Measurements from ENCODE around the gene EXPH5.

The EXPH5 gene

DNA sequence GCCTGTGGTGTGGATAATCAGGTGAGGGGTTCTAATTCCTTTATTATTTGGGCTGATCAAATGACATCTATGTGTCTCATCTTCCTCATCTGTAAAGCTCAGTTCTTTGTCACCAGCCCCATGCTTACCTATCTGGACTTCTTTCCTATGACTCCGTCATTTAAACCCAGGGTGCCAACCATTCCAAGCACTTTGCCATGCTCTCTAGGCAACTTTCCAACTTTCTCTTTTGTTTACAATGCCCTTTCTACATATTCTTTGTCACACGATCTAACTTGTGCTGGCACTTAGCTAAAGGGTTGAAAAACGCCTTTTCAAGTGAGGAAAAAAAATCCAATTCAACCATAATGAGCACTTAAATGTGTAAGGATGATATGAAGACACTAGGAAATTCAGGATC lies 27.9 kb downstream of the EXPH5 start:
- H3K4me3 ChIP-seq (replicated peaks; ENCODE audit: low read depth, low read length) = no peak overlapping the region
- DNase-seq (ENCODE audit: extremely low read depth, low read depth) = no peak
- no peak for TF ChIP-seq CTCF (IDR thresholded peaks at IDR 0.05; ENCODE audit: low read depth, low read length, missing control alignments)

GRCh38 chr11:108562746-108563581 lies 30.6 kb downstream of the EXPH5 start:
- DNase-seq (ENCODE audit: extremely low read depth, low read depth) = no peak
- no peak for TF ChIP-seq CTCF (IDR thresholded peaks at IDR 0.05; ENCODE audit: low read depth, low read length, missing control alignments)
- no peak overlapping the region for H3K4me3 ChIP-seq (replicated peaks; ENCODE audit: low read depth, low read length)

GRCh38 chr11:108561535-108561991 lies 32.0 kb downstream of the EXPH5 start:
- no peak overlapping the region for H3K4me3 ChIP-seq (replicated peaks; ENCODE audit: low read depth, low read length)
- no peak for TF ChIP-seq CTCF (IDR thresholded peaks at IDR 0.05; ENCODE audit: low read depth, low read length, missing control alignments)
- DNase-seq (ENCODE audit: extremely low read depth, low read depth) = no peak

DNA sequence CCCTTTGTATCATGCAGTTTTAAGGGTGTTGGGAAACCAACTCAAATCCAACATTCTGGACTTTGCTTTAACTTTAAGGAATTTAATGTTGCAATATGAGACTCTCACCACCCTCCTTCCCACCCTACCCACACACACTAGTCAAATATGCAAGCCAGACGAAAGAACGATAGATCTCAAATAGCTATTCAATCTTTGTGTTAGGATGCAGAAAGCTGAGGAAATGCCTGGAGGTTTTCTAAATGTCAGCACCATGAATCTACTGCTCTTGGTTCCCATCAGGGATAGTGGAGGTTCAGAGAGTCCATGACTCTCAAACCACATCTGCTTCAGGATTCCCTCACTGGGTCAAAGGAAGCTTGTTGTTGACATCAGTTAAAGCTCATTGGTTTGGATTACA lies 33.7 kb downstream of the EXPH5 start:
- no peak overlapping the region for H3K4me3 ChIP-seq (replicated peaks; ENCODE audit: low read depth, low read length)
- peak; percentile 31 for DNase-seq (ENCODE audit: extremely low read depth, low read depth)
- no peak for TF ChIP-seq CTCF (IDR thresholded peaks at IDR 0.05; ENCODE audit: low read depth, low read length, missing control alignments)

GRCh38 chr11:108559340-108559739 lies 34.2 kb downstream of the EXPH5 start:
- H3K4me3 ChIP-seq (replicated peaks; ENCODE audit: low read depth, low read length) = no peak overlapping the region; the same call in 1 of the 2 replicates
- peak; percentile 66 for DNase-seq (ENCODE audit: extremely low read depth, low read depth)
- no peak for TF ChIP-seq CTCF (IDR thresholded peaks at IDR 0.05; ENCODE audit: low read depth, low read length, missing control alignments)

- no peak for DNase-seq (ENCODE audit: extremely low read depth, low read depth)
- no peak for TF ChIP-seq CTCF (IDR thresholded peaks at IDR 0.05; ENCODE audit: low read depth, low read length, missing control alignments)
- no peak overlapping the region for H3K4me3 ChIP-seq (replicated peaks; ENCODE audit: low read depth, low read length)
These were observed 35.3 kb downstream of the EXPH5 start for GRCh38 chr11:108558222-108558621.

All from HFF-Myc (cell line).